Stimulated activated CD4-positive, alpha-beta T cell treated with anti-CD3 and anti-CD28 coated beads, Interleukin-4, amount 100 ng/mL, for 1 hour (primary cell): ENCODE results near the gene MAN2B2.
"Not testable (repeated sequence)": the region's sequence is repeated elsewhere in the genome, so short reads cannot be mapped to it uniquely, and the experiment has no call there.

ENCODE experiments used
- DNase-seq: peaks from one replicate; pipeline ENCODE4 v3.0.0-alpha.2; 2020

Gene MAN2B2

DNA sequence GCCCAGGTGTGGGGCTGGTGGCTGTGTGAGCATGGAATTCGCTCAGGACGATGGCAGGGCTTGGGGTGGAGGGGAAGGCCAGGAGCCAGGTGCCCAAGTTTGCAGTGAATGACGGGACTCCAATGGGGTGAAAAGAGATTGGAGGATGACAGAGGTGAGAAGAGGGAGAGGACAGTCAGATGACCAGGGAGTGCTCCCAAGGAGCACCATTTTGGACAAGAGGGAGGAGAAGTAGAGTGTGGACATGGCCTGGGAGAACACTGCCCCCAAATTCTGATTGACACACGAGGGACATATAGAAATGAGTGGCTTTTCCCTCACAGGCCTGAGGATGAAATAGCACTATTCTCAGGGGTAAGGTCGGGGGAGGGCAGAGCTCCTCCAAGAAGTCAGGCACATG is 72.2 kb downstream of the MAN2B2 start:
- no peak for DNase-seq

DNA sequence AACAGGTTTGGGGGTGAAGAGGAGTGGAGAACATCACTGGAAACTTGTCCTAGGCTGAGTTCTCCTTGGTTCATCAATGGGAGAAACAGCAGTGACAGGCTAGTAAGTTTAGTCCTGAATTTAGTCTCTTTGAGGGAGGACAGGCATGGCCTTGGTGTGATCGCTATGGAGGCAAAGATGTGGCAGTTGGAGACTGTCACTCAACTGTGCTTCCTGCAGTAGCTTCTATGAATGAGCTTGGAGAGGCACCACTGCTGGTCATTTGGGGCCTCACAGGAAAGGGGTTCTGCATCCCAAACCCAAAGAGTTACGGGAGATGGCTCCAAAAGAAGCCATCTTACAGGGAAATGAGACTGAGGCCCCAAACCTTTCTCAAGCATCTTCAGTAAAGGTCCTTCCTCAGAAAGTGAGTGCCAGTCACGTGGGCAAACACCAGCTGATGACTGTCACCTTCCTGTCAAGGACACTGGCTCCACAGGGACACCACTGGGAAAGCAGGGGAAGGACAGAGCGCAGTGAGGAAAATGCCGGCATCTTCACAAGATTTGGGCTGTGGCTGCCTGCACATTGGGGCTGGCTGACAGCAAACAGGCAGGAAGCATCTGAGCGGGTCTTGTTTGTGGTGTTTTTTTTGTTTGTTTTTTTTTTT is 72.7 kb downstream of the MAN2B2 start:
- no peak for DNase-seq

DNA sequence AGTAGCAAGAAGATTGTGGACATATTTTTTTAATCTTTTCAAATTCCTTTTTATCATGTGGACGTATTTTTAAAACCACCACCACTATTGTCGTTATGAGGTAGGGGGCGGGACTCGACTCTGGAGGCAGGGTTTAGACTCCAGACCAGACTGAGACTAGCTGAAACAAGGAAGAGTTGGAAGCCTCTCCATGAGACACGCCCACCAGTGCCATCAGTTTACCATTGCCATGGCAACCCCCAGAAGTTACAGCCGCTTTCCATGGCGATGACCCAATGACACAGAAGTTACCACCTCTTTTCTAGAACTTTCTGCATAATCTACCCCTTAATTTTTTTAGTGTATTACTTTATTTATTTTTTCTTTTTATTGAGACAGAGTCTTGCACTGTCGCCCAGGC is 74.2 kb downstream of the MAN2B2 start:
- DNase-seq, result no peak

DNA sequence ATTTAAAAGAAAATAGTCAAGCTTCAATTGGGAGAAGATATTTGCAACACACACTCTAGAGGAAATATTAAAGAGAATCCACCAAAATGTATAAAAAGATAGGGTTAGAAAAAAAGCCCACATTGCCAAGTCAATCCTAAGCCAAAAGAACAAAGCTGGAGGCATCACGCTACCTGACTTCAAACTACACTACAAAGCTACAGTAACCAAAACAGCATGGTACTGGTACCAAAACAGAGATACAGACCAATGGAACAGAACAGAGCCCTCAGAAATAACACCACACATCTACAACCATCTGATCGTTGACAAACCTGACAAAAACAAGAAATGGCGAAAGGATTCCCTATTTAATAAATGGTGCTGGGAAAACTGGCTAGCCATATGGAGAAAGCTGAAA is 79.2 kb downstream of the MAN2B2 start:
- DNase-seq, result not testable (repeated sequence)

DNA sequence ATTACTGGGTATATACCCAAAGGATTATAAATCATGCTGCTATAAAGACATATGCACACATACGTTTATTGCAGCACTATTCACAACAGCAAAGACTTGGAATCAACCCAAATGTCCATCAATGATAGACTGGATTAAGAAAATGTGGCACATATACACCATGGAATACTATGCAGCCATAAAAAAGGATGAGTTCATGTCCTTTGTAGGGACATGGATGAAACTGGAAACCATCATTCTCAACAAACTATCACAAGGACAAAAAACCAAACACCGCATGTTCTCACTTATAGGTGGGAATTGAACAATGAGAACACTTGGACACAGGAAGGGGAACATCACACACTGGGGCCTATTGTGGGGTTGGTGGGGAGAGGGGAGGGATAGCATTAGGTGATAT is 80.3 kb downstream of the MAN2B2 start:
- DNase-seq, result not testable (repeated sequence)

DNA sequence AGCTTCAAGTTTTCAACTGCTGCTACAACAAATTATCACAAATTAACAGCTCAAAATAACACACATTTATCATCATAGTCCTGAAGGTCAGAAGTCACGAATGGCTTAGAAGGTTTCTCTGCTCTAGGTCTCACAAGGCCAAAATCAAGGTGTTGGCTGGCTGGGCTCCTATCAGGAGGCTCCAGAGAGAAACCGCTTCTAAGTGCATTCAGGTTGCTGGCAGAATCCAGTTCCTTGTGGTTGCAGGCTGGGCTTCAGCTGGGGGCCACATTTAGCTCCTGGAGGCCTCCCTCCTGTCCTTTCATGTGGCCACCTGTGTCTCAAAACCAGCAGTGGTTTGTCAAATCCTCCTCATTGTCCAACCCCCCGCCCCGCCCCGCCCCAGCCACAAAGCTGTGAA is 80.9 kb downstream of the MAN2B2 start:
- no peak for DNase-seq

DNA sequence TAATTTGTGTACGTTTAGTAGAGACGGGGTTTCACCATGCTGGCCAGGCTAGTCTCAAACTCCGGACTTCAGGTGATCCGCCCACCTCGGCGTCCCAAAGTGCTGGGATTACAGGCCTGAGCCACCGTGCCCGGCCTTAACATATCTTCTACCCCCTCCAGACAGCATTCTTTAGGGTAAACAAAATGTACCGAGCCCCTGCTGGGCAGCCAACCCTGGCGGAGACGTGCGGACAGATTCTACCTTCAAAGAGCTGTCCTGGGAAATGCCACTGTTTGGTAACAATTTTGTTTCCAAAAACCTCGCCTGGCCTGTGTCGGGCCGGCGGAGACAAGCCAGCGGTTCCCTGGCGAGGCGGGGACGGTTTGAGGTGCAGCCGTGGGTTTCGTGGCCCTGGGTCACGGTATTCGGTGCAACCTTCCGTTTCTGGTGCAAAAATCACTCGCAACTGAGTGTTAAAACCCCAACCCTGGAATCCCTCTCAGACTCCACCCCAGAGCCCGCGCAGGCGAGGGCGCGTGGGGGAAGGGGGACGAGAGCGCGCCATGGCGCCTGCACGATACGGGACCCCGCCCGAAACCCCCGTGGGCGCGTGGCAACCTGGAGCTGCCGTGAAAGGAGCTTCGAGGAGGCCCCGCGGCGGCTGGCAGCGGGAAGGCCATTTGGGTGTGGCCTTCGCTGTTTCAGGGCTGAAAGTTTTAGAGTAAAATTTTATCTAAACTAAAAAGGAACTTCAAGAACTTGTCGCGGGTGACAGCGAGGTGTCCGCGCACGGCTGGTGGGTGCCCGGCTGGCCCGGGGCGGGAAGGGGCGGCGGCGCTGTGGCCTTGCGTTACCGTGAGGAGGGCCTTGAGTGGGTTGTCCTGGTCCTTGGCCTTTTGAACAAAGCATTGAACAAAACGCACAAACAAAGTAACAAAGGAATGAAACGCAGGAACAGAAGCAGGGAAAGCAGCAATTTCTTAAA is 82.5 kb downstream of the MAN2B2 start:
- no peak for DNase-seq

DNA sequence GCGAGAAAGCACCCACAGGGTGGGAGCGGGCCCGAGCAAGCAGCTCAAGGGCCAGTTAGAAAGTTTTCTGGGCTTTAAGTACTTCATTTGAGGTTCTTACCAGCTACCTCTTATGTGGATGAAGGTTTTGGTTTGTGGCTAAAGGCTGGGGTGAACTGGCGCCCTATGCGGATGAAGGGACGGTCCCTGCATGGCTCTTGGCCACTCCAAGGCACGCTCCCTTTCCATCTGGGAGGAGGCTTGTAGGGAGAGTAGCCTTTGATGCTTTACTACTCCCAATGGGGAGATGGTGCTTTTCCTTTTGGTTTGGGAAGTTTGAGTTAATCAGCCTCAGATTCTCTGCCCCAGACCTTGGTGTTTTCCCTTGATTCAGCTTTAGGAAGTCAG is 83.2 kb downstream of the MAN2B2 start:
- no peak for DNase-seq

DNA sequence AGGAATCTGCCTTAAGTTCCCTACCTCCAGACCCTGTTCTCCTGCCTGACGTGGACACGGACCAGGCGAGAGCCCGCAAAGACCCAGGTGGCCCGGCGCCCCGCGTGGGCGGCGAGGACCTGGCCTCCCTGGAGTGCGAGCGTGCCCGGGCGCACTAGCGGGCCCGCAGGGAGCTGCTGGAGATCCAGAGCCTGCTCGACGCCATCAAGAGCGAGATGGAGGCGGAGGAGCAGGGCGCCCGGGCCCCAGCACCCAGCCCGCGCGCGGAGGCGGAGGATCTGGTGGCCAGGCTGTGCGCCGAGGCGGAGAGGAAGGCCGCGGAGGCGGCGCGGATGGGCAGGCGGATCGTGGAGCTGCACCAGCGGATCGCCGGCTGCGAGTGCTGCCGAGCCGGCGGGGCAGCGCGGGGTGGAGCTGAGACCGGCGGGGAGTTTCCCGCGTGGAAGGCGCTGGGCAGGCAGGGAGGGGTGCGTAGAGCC is 83.6 kb downstream of the MAN2B2 start:
- DNase-seq, result peak; percentile 61

DNA sequence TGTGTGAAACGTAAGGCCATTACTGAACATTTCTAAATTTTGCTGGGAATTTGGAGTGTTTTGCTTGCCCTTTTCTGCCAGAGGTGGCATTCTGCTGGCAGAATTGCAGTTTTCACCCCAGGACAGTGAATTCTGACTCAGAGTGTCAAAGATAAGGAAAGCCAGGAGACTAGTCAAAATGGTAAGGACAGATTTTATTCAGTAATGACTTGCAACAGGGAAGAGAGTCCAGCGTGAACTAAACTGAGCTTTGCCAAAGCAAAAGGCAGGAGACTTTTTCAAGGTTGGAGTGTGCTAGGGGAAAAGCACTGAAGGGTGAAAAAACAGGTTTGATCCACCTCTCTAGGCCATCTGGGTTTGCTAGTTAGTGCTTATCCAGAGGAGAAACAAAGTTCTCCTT is 84.9 kb downstream of the MAN2B2 start:
- DNase-seq, result no peak

DNA sequence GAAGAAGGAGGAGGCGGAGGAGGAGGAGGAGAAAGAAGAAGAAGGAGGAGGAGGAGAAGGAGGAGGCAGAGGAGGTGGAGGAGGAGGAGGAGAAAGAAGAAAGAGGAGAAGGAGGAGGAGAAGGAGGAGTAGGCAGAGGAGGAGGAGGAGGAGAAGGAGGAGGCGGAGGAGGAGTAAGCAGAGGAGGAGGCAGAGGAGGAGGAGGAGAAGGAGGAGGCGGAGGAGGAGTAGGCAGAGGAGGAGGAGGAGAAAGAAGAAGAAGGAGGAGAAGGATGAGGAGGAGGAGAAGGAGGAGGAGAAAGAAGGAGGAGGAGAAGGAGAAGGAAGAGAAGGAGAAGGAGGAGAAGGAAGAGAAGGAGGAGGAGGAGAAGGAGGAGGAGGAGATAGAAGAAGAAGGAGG is 85.4 kb downstream of the MAN2B2 start:
- DNase-seq, result no peak

DNA sequence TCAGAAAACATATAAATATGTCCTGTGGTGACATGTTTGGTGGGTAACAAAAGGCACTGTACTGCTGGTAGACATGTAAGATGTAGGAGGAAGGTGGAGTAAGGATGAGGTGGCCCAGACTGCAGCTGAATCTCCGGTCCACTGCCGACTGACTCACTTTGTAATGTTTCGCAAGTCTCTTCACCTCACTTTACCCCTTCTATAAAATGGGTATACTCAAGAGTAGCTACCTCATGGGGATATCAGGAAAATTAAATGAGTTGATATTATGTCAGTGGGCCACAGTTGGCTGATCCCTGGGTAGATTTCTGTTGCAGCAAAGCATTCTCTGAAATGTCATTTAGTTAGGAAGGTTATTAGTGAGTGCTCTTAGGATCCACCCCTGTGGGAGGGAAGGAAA is 87.6 kb downstream of the MAN2B2 start:
- DNase-seq, result no peak

DNA sequence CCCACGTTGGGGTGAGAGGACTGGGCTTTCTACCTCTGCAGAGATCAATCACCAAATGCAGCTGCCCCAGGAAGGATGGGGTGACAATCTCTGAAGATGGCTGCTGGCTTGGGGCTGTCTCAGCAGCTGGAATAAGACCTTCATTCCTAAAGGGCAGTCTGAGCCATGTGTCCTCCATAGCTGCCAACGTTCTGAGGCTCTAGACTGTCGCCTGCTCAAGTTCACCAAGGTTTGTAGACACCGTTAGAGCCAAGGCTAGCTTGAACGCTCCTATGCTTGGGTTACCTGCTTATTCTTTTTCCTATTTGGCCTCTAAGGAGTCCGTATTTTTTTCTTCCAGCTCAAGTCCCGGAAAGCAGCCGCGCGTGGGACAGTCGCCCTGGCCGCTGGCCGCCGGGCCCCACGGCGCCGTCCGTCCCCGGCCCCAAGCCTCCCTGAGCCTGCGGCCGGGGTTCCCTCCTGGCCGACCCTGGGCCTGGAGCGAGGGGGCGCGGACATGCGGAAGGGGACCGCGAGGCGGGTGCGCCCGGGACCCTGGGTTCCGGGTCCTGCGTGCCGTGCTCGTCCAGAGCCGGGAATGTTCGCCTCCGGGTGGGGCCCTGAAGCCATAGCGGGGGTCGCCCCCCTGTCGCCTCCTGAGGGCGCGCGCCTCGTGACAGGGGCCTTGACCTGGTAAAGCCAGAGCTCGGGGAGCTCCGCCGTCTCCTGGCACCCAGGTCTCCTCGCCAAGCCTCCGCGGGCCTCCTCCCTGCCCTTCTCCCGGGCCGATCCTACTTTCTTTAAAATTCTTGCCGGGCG is 88.8 kb downstream of the MAN2B2 start:
- no peak for DNase-seq

DNA sequence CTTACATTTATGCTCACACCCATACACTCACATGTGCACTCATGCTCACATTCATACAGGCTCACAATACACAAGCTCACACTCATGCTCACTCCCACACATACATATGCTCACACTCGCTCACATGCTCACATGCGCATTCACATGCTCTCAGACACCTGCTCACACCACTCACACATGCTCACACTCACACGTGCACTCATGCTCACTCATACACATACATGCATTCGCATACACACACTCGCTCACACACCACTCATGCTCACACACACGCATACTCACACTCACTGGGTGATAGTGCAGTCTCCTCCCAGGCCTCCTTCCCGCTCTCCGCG is 90.3 kb downstream of the MAN2B2 start:
- no peak for DNase-seq

DNA sequence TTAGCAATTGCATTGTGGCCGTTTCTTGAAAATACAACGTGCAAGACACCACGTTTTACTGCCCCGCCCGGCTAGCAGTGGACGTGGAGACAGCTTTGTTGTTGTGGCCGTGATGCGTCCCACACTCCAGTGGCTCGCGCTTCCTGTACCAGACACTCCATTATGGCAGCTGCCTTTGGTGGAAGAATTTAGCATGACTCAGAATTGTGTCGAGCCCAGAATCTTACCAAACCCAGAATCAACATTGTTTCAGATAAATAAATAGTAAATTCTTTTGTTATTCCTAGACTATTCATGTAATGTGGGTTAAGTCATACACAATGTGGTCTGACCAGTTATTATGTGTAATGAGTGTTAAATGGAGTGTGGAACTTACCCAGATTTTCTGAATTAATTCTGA is 93.4 kb downstream of the MAN2B2 start:
- DNase-seq, result no peak

DNA sequence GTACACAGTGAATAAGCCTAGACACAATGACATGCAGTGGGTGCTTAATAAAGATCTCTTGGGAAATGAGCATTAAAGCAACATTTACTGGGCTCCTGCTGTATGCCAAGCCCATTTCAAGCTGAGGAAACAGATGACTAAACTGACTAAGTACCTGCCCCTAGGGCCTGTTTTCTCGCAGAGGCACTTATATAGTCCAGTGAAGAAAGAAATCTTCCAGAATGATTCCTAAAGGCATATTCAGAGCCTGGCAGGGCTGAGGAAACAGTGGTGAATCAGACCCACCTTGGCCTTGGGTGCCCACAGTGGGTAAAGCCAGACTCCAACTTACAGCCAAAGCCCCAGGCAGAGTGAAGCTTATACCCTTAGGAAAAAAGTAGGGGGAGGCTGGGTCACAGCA is 96.7 kb downstream of the MAN2B2 start:
- DNase-seq, result no peak

DNA sequence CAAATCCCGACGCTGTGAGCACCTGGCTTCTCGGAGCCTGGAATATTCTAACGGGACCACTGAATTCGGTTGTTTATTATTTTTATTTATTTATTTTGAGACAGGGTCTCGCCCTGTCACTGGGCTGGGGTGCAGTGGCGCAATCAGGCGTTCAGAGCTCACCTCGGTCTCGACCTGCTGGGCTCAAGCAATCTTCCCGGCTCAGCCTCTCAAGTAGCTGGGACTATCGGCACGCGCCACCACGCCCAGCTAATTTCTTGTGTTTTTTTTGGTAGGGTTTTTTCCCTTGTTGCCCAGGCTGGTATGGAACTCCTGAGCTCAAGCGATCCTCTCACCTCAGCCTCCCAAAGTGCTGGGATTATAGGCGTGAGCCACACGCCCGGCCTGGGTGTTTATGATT is 97.1 kb downstream of the MAN2B2 start:
- no peak for DNase-seq

DNA sequence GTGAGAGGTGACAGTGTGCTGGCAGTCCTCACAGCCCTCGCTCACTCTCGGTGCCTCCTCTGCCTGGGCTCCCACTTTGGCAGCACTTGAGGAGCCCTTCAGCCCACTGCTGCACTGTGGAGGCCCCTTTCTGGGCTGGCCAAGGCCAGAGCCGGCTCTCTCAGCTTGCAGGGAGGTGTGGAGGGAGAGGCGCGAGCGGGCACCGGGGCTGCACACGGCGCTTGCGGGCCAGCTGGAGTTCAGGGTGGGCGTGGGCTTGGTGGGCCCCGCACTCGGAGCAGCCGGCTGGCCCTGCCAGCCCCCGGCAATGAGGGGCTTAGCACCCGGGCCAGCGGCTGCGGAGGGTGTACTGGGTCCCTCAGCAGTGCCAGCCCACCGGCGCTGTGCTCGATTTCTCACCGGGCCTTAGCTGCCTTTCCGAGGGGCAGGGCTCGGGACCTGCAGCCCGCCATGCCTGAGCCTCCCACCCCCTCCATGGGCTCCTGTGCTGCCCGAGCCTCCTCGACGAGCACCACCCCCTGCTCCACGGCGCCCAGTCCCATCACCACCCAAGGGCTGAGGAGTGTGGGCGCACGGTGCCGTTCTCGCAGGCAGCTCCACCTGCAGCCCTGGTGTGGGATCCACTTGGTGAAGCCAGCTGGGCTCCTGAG is 97.7 kb downstream of the MAN2B2 start:
- DNase-seq, result not testable (repeated sequence)
